CD14-positive monocyte (primary cell): ENCODE measurements around the gene ADGRF3. TPM values are rescaled to one million over a fixed set of nuclear protein-coding genes. Genes with fewer than 3 reads are reported as not detected.

Experiments used
- DNase-seq, 3 donors: peaks; one replicate each; pipeline ENCODE4 v3.0.0-alpha.2; 2011 to 2022
- H2AFZ ChIP-seq: 2 replicates; pipeline ENCODE4 v1.6.0; 2012; ENCODE audit warnings: mild to moderate bottlenecking, low read depth, low read length, inconsistent platforms; ENCODE audit not compliant: insufficient read depth, poor library complexity, severe bottlenecking
- H3K27ac ChIP-seq, 2 donors: 1 replicate in 1 of 2; 2 replicates in 1 of 2; pipeline ENCODE4 v1.5.1; 2012 to 2013; ENCODE audit warnings: low read length in 2 of 2, control low read depth in 1 of 2, inconsistent platforms in 1 of 2, low read depth in 1 of 2, mild to moderate bottlenecking in 1 of 2
- H3K27me3 ChIP-seq, 2 donors: one replicate each; pipeline versions ENCODE4 v1.6.0 to v1.6.1; 2011 to 2013; ENCODE audit warnings: low read length in 2 of 2; ENCODE audit not compliant: control insufficient read depth in 2 of 2, insufficient read depth in 2 of 2
- H3K36me3 ChIP-seq, 2 donors: replicated peaks in 1 of 2; 1 replicate in 1 of 2; 2 replicates in 1 of 2; pipeline versions ENCODE4 v1.5.1 to v1.6.1; 2012 to 2013; ENCODE audit warnings: low read length in 2 of 2, control low read depth in 1 of 2, inconsistent platforms in 1 of 2, mild to moderate bottlenecking in 1 of 2; ENCODE audit not compliant: insufficient read depth in 2 of 2, control insufficient read depth in 1 of 2
- H3K4me1 ChIP-seq, 2 donors: 1 replicate in 1 of 2; 2 replicates in 1 of 2; pipeline versions ENCODE4 v1.5.1 to v1.6.1; 2012 to 2013; ENCODE audit warnings: low read length in 2 of 2, control low read depth in 1 of 2, inconsistent platforms in 1 of 2, mild to moderate bottlenecking in 1 of 2, moderate library complexity in 1 of 2; ENCODE audit not compliant: insufficient read depth in 2 of 2, control insufficient read depth in 1 of 2
- H3K4me2 ChIP-seq: replicated peaks from 2 replicates; pipeline ENCODE3; 2012; ENCODE audit warnings: low read length, moderate library complexity, mild to moderate bottlenecking; ENCODE audit not compliant: poor library complexity, severe bottlenecking; ENCODE audit errors: extremely low read depth
- H3K4me3 ChIP-seq, 3 experiments: fragments of 200-600 bp in 1 of 3; sonication (generic) in 1 of 3; replicated peaks in 1 of 3; 1 replicate in 2 of 3; 2 replicates in 1 of 3; pipeline ENCODE4 v1.5.1; 2011 to 2013; ENCODE audit warnings: low read length in 3 of 3, mild to moderate bottlenecking in 3 of 3, control low read depth in 2 of 3, low read depth in 2 of 3, inconsistent platforms in 1 of 3, moderate library complexity in 1 of 3
- H3K79me2 ChIP-seq: 2 replicates; pipeline ENCODE4 v1.6.0; 2012; ENCODE audit warnings: mild to moderate bottlenecking, control low read depth, inconsistent platforms, low read length, moderate library complexity; ENCODE audit not compliant: insufficient read depth
- H3K9ac ChIP-seq: 2 replicates; pipeline ENCODE4 v1.6.0; 2017; ENCODE audit warnings: low read length, mild to moderate bottlenecking; ENCODE audit not compliant: insufficient read depth, poor library complexity, severe bottlenecking
- H3K9me3 ChIP-seq, 2 donors: replicated peaks in 1 of 2; 1 replicate in 1 of 2; 2 replicates in 1 of 2; pipeline versions ENCODE4 v1.5.1 to v1.6.1; 2012 to 2013; ENCODE audit warnings: low read length in 2 of 2, control low read depth in 1 of 2; ENCODE audit not compliant: control insufficient read depth in 1 of 2, insufficient read depth in 1 of 2
- H4K20me1 ChIP-seq: 2 replicates; pipeline ENCODE4 v1.6.0; 2012; ENCODE audit warnings: mild to moderate bottlenecking, low read length, control low read depth, moderate library complexity; ENCODE audit not compliant: insufficient read depth
- H3K27ac Mint-ChIP-seq, 7 donors: one replicate each; pipeline ENCODE4 v1.8.0; 2020; ENCODE audit warnings: mild to moderate bottlenecking in 7 of 7, mixed read lengths in 7 of 7, moderate library complexity in 6 of 7, inconsistent platforms in 2 of 7
- H3K27me3 Mint-ChIP-seq, 3 donors: one replicate each; pipeline ENCODE4 v1.8.0; 2021 to 2022; ENCODE audit warnings: low read depth in 3 of 3, mild to moderate bottlenecking in 3 of 3, mixed read lengths in 3 of 3, moderate library complexity in 3 of 3, inconsistent platforms in 1 of 3
- H3K36me3 Mint-ChIP-seq, 2 donors: one replicate each; pipeline ENCODE4 v1.8.0; 2020; ENCODE audit warnings: mixed read lengths in 2 of 2, inconsistent platforms in 1 of 2, mild to moderate bottlenecking in 1 of 2
- H3K4me1 Mint-ChIP-seq: one replicate; pipeline ENCODE4 v1.8.0; 2020; ENCODE audit warnings: mild to moderate bottlenecking, mixed read lengths
- H3K4me3 Mint-ChIP-seq, 2 donors: one replicate each; pipeline ENCODE4 v1.8.0; 2020; ENCODE audit warnings: mild to moderate bottlenecking in 2 of 2, mixed read lengths in 2 of 2, moderate library complexity in 1 of 2
- H3K9me3 Mint-ChIP-seq, 7 donors: one replicate each; pipeline ENCODE4 v1.8.0; 2020 to 2022; ENCODE audit warnings: mixed read lengths in 7 of 7, mild to moderate bottlenecking in 6 of 7, moderate library complexity in 6 of 7, inconsistent platforms in 2 of 7
- CTCF ChIP-seq: fragments of 200-600 bp; IDR thresholded peaks from one replicate; pipeline ENCODE4 v1.8.0; 2022; ENCODE audit warnings: antibody characterized with exemption, mild to moderate bottlenecking
- WGBS: methylation state at CpG from one replicate; pipeline ENCODE4 v1.1.5; 2013; ENCODE audit warnings: missing lambda C conversion rate; ENCODE audit not compliant: insufficient coverage; 5-methylcytosine and 5-hydroxymethylcytosine counted together
- intact Hi-C, 2 donors: fragments of 100-400 bp; cut with micrococcal nuclease; formaldehyde crosslinking; loops; one replicate each; pipeline versions ENCODE4 v1.15.0 to v1.15.1; 2023
- polyA plus RNA-seq, 3 donors: library from polyadenylated mRNA; depleted of rRNA in 1 of 3; unstranded in 2 of 3; stranded (reverse) in 1 of 3; fragments of 300-500 nt in 2 of 3; fragments of >200 nt in 1 of 3; fragmentation: Illumina TruSeq in 2 of 3; gene quantifications; 1 replicate in 2 of 3; 2 replicates in 1 of 3; pipeline ENCODE4 v1.2.3, GENCODE V29; 2012 to 2021

The ADGRF3 gene
- polyA plus RNA-seq, 3 donors = 0.33 TPM; not detected in 2

DNA sequence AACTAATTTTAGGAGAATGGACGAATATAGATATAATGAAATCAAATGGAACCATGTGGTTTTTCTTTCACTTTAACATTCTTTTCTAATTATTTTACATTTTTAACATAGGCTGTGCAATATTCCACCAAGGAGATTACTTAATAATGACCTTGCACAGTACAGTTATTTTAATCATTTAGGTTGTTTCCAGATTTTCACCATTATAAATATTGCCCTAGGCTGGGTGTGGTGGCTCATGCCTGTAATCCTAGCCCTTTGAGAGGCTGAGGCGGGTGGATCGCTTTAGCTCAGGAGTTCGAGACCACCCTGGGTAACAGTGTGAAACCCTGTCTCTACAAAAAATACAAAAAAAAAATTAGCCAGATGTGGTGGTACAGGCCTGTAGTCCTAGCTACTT, 40.6 kb upstream of the ADGRF3 start:
- H3K36me3 ChIP-seq = peaks cover 46 to 76% of the 10 kb centered on the region in 2 donors
- Mint-ChIP-seq H3K4me3 (no peak overlapping the region), H3K27ac (no peak overlapping the region), H3K9me3 (no peaks in the 10 kb centered on the region), H3K4me1 (peaks cover 7% of the 10 kb centered on the region), H3K27me3 (no peaks in the 10 kb centered on the region), H3K36me3 (peaks cover 45 to 64% of the 10 kb centered on the region in 2 donors)
- peaks cover 7 to 8% of the 10 kb centered on the region in 2 donors for H3K4me1 ChIP-seq
- intact Hi-C loops = no loop called here
- no peak for DNase-seq
- H3K27me3 ChIP-seq = no peaks in the 10 kb centered on the region
- H4K20me1 ChIP-seq = no peaks in the 10 kb centered on the region
- H2AFZ ChIP-seq = no peak overlapping the region
- no peaks in the 10 kb centered on the region for H3K9me3 ChIP-seq
- no peak overlapping the region for H3K4me3 ChIP-seq
- no CpG with 5 or more reads among the region's 4 CpGs for WGBS
- H3K4me2 ChIP-seq = no peak overlapping the region
- H3K79me2 ChIP-seq = no peaks in the 10 kb centered on the region
- no peak overlapping the region for H3K9ac ChIP-seq
- no peak overlapping the region for H3K27ac ChIP-seq
- TF ChIP-seq CTCF = no peak

GRCh38 chr2:26384597-26384996, 38.0 kb upstream of the ADGRF3 start:
- Mint-ChIP-seq H3K36me3 (peaks cover 34 to 57% of the 10 kb centered on the region in 2 donors), H3K4me3 (no peak overlapping the region), H3K27ac (no peak overlapping the region), H3K9me3 (no peaks in the 10 kb centered on the region), H3K27me3 (no peaks in the 10 kb centered on the region), H3K4me1 (peaks cover 12% of the 10 kb centered on the region)
- Histone ChIP-seq H3K4me1 (peaks cover 11 to 14% of the 10 kb centered on the region in 2 donors), H3K36me3 (peaks cover 39 to 65% of the 10 kb centered on the region in 2 donors), H3K9me3 (no peaks in the 10 kb centered on the region), H3K4me3 (no peak overlapping the region), H3K27ac (no peak overlapping the region), H3K9ac (no peak overlapping the region), H4K20me1 (no peaks in the 10 kb centered on the region), H3K79me2 (no peaks in the 10 kb centered on the region), H2AFZ (no peak overlapping the region), H3K27me3 (no peaks in the 10 kb centered on the region), H3K4me2 (no peak overlapping the region)
- intact Hi-C loops = no loop called here
- no peak for DNase-seq
- TF ChIP-seq CTCF = no peak
